ENCODE data around the gene GABBR1. TPM values are rescaled to one million over a fixed set of nuclear protein-coding genes. Genes with fewer than 3 reads are reported as not detected.

GABBR1 gene
- total and polyA plus RNA-seq, 2 of the 13 experiments (the other 11 are each of a cell fraction or from before 2014, with no cell fraction given) = 0.07 to 0.37 TPM

GRCh38 chr6:29626948-29627754, 5.8 kb downstream of the GABBR1 start (continued):
- no peak for TF ChIP-seq BRF2 (CRISPR knock-in tag; IDR thresholded peaks at IDR 0.05)

GRCh38 chr6:29625337-29625930, 7.5 kb downstream of the GABBR1 start:
- peaks cover 10 to 54% of the 10 kb centered on the region in 2 experiments for H3K27me3 ChIP-seq (ENCODE audit: control insufficient read depth in 1 of 2, insufficient read depth in 2 of 2, low read length in 2 of 2)
- ATAC-seq (no peak), DNase-seq (ENCODE audit: low spot score) (no peak), FAIRE-seq (no peak)
- H3K27ac ChIP-seq (ENCODE audit: extremely low read length, insufficient read depth, low read length) = no peak overlapping the region
- peaks cover 11% of the 10 kb centered on the region for H3K4me1 ChIP-seq (ENCODE audit: insufficient read depth, low read length)
- ChIA-PET POLR2A (no interaction called here), CTCF (ENCODE audit: low intra/inter-chr PET ratio, low total read pairs) (no interaction called here)
- whole genome bisulfite sequencing (ENCODE audit: low lambda C conversion rate) = 15% methylated on average over 7 of the region's 7 CpGs
- no peaks in the 10 kb centered on the region for H3K79me2 ChIP-seq (ENCODE audit: insufficient read depth, low read length)
- no peaks in the 10 kb centered on the region for H3K9me3 ChIP-seq (ENCODE audit: low read length)
- no peak overlapping the region for H3K9ac ChIP-seq (ENCODE audit: insufficient read depth, low read depth, low read length)
- intact Hi-C loops (cut with micrococcal nuclease; ENCODE audit: unreplicated experiment) (no loop called here), in situ Hi-C loops (cut with HindIII; ENCODE audit: extremely low pct_ligation_motif_present, low pct_unique_long_range_greater_than_20kb) (no loop called here)
- no peak overlapping the region for H2AFZ ChIP-seq (ENCODE audit: low read length)
- H3K4me2 ChIP-seq (ENCODE audit: low read depth, low read length) = no peak overlapping the region
- H3K36me3 ChIP-seq (replicated peaks in 1 of 2; ENCODE audit: control insufficient read depth in 1 of 2, insufficient read depth in 2 of 2, low read length in 2 of 2) = no peaks in the 10 kb centered on the region
- no TSS peak for BruUV-seq (replicated peaks)
- H3K4me3 ChIP-seq (replicated peaks in 1 of 3; ENCODE audit: insufficient read depth in 1 of 3, low read depth in 2 of 3, low read length in 3 of 3) = no peak overlapping the region
- no peaks in the 10 kb centered on the region for H4K20me1 ChIP-seq (ENCODE audit: insufficient read depth, low read length)
- TF ChIP-seq ARHGAP35 (CRISPR knock-in tag; IDR thresholded peaks at IDR 0.05; ENCODE audit: borderline replicate concordance) = no peak
- no peak for TF ChIP-seq ZSCAN22 (CRISPR knock-in tag; IDR thresholded peaks at IDR 0.05)
- TF ChIP-seq, protein P1, sequence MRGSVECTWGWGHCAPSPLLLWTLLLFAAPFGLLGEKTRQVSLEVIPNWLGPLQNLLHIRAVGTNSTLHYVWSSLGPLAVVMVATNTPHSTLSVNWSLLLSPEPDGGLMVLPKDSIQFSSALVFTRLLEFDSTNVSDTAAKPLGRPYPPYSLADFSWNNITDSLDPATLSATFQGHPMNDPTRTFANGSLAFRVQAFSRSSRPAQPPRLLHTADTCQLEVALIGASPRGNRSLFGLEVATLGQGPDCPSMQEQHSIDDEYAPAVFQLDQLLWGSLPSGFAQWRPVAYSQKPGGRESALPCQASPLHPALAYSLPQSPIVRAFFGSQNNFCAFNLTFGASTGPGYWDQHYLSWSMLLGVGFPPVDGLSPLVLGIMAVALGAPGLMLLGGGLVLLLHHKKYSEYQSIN (CRISPR knock-in tag; IDR thresholded peaks at IDR 0.05; ENCODE audit: borderline replicate concordance) = no peak
- no peak for TF ChIP-seq NONO (IDR thresholded peaks at IDR 0.05)
- no peak for TF ChIP-seq NONO (CRISPR knock-in tag; conservative IDR thresholded peaks at IDR 0.05)
- TF ChIP-seq, protein P2, sequence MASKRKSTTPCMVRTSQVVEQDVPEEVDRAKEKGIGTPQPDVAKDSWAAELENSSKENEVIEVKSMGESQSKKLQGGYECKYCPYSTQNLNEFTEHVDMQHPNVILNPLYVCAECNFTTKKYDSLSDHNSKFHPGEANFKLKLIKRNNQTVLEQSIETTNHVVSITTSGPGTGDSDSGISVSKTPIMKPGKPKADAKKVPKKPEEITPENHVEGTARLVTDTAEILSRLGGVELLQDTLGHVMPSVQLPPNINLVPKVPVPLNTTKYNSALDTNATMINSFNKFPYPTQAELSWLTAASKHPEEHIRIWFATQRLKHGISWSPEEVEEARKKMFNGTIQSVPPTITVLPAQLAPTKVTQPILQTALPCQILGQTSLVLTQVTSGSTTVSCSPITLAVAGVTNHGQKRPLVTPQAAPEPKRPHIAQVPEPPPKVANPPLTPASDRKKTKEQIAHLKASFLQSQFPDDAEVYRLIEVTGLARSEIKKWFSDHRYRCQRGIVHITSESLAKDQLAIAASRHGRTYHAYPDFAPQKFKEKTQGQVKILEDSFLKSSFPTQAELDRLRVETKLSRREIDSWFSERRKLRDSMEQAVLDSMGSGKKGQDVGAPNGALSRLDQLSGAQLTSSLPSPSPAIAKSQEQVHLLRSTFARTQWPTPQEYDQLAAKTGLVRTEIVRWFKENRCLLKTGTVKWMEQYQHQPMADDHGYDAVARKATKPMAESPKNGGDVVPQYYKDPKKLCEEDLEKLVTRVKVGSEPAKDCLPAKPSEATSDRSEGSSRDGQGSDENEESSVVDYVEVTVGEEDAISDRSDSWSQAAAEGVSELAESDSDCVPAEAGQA (IDR thresholded peaks at IDR 0.05; ENCODE audit: low read depth) = no peak
- TF ChIP-seq, protein P2 (CRISPR knock-in tag; IDR thresholded peaks at IDR 0.05; ENCODE audit: borderline replicate concordance) = no peak
- TF ChIP-seq FLYWCH1 (CRISPR knock-in tag; IDR thresholded peaks at IDR 0.05) = no peak
- no peak for TF ChIP-seq ZFP36 (IDR thresholded peaks at IDR 0.05; ENCODE audit: borderline replicate concordance, low read depth, low read length, partially characterized antibody)
- no peak for TF ChIP-seq BRF2 (CRISPR knock-in tag; IDR thresholded peaks at IDR 0.05)
- TF ChIP-seq ZFP36L2 (CRISPR knock-in tag; IDR thresholded peaks at IDR 0.05) = no peak
- no peak for TF ChIP-seq ZNF333 (CRISPR knock-in tag; IDR thresholded peaks at IDR 0.05; ENCODE audit: borderline replicate concordance)
